BJ (cell line): ENCODE results near the gene MDH1. TPM values are rescaled to one million over a fixed set of nuclear protein-coding genes. Genes with fewer than 3 reads are reported as not detected.
A peak's percentile ranks its signal among the peaks of the same experiment; 100 is the strongest.
"Not testable (repeated sequence)": the region's sequence is repeated elsewhere in the genome, so short reads cannot be mapped to it uniquely, and the experiment has no call there.

ENCODE experiments used
- CTCF ChIA-PET: fragments of 350-600 bp; formaldehyde crosslinking; extraction: SDS; loops from one replicate; lab custom pipeline; 2021; ENCODE audit warnings: antibody characterized with exemption, inconsistent platforms; lab: Yijun Ruan, JAX
- POLR2A ChIA-PET: fragments of 300-600 bp; sonication (Branson Sonifier 250); formaldehyde crosslinking; extraction: SDS; loops from one replicate; lab custom pipeline; 2021; ENCODE audit warnings: antibody characterized with exemption; lab: Charles Lee
- DNase-seq: peaks from one replicate; pipeline ENCODE4 v3.0.0-alpha.2; 2011; ENCODE audit warnings: low read depth
- H3K27me3 ChIP-seq: 2 replicates; pipeline ENCODE4 v1.6.0; 2011; ENCODE audit warnings: low read length; ENCODE audit not compliant: control insufficient read depth, insufficient read depth
- H3K36me3 ChIP-seq: 2 replicates; pipeline ENCODE4 v1.5.1; 2011; ENCODE audit warnings: low read length; ENCODE audit not compliant: control insufficient read depth, insufficient read depth
- H3K4me3 ChIP-seq: 2 replicates; pipeline ENCODE4 v1.5.1; 2011; ENCODE audit warnings: low read depth, mild to moderate bottlenecking, control low read depth, low read length
- polyA plus RNA-seq: library from polyadenylated mRNA; depleted of rRNA; stranded (reverse); fragments of >200 nt; gene quantifications from 2 replicates; pipeline ENCODE4 v1.2.3, GENCODE V29; 2011
- TF ChIP-seq, protein P1 (sequence below): IDR thresholded peaks from 2 replicates; pipeline ENCODE4 v1.5.1; 2011; ENCODE audit warnings: low read depth, mild to moderate bottlenecking, control low read depth, inconsistent platforms, low read length, moderate library complexity; ENCODE audit not compliant: insufficient read depth

MDH1 gene
- polyA plus RNA-seq, 1 experiment: 166 TPM

DNA sequence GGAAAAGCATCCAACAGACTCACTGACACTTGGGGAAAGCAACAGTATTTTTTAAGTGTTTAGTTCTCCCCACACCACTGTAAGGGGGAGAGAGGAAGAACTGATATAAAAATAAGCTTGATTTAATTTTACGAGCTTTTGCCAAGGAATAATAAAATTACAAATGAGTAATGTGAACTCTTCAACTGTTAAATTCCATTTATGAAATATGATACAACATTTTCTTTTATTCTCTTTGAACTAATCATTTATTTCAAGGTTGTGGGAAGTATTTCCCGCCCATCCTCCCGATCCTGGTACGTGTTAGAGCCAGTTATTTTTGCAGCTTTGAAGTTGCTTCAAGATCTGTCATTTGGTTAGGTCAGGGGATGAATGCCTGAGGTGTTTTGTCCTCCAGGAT lies 35.7 kb upstream of the MDH1 start:
- ChIA-PET POLR2A (no interaction called here), CTCF (no interaction called here)
- no peak overlapping the region for H3K4me3 ChIP-seq
- TF ChIP-seq, protein P1, sequence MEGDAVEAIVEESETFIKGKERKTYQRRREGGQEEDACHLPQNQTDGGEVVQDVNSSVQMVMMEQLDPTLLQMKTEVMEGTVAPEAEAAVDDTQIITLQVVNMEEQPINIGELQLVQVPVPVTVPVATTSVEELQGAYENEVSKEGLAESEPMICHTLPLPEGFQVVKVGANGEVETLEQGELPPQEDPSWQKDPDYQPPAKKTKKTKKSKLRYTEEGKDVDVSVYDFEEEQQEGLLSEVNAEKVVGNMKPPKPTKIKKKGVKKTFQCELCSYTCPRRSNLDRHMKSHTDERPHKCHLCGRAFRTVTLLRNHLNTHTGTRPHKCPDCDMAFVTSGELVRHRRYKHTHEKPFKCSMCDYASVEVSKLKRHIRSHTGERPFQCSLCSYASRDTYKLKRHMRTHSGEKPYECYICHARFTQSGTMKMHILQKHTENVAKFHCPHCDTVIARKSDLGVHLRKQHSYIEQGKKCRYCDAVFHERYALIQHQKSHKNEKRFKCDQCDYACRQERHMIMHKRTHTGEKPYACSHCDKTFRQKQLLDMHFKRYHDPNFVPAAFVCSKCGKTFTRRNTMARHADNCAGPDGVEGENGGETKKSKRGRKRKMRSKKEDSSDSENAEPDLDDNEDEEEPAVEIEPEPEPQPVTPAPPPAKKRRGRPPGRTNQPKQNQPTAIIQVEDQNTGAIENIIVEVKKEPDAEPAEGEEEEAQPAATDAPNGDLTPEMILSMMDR: no peak
- H3K36me3 ChIP-seq: no peaks in the 10 kb centered on the region
- H3K27me3 ChIP-seq: no peaks in the 10 kb centered on the region
- DNase-seq: peak; percentile 20

DNA sequence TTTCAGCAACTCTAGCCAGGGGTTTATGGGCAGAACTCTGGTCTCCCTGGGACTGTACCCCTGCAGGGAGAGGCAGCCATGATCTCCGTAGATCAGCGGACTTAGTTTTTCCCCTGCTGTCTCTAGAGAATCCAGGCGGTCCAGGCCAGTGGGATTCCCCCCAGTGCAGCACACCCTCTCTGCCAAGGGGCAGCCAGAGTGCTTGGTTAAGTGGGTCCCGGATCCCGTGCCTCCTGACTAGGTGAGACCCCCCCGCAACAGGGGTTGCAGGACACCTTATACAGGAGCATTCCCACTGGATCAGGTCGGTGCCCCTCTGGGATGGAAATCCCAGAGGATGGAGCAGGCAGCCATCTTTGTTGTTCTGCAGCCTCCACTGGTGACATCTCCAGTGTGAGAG lies 33.5 kb upstream of the MDH1 start:
- TF ChIP-seq, protein P1: no peak
- ChIA-PET CTCF (no interaction called here), POLR2A (no interaction called here)
- Histone ChIP-seq H3K36me3 (no peaks in the 10 kb centered on the region), H3K4me3 (no peak overlapping the region), H3K27me3 (no peaks in the 10 kb centered on the region)
- no peak for DNase-seq

DNA sequence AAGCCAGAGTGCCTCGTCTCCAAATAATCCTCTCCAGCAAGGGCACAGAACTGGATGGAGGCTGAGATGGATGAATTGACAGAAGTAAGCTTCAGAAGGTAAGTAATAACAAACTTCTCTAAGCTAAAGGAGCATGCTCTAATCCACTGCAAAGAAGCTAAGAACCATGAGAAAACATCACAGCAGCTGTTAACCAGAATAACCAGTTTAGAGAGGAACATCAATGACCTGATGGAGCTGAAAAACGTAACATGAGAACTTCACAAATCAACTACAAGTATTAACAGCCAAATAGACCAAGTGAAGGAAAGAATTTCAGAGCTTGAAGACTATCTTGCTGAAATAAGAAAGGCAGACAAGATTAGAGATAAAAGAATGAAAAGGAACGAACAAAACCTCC lies 32.8 kb upstream of the MDH1 start:
- Histone ChIP-seq H3K36me3 (no peaks in the 10 kb centered on the region), H3K4me3 (no peak overlapping the region), H3K27me3 (no peaks in the 10 kb centered on the region)
- no peak for DNase-seq
- ChIA-PET POLR2A (no interaction called here), CTCF (no interaction called here)
- TF ChIP-seq, protein P1: no peak

DNA sequence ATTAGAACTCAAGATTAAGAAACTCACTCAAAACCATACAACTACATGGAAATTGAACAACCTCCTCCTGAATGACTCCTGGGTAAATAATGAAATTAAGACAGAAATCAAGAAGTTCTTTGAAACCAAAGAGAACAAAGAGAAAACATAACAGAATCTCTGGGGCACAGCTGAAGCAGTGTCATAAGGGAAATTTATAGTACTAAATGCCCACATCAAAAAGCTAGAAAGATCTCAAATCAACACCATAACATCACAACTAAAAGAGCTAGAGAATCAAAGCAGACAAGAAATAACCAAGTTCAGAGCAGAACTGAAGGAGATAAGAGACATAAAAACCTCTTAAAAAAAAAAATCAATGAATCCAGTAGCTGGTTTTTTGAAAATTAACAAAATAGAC lies 30.9 kb upstream of the MDH1 start:
- H3K36me3 ChIP-seq, DNase-seq, POLR2A ChIA-PET, H3K4me3 ChIP-seq, H3K27me3 ChIP-seq, CTCF ChIA-PET: not testable (repeated sequence)

DNA sequence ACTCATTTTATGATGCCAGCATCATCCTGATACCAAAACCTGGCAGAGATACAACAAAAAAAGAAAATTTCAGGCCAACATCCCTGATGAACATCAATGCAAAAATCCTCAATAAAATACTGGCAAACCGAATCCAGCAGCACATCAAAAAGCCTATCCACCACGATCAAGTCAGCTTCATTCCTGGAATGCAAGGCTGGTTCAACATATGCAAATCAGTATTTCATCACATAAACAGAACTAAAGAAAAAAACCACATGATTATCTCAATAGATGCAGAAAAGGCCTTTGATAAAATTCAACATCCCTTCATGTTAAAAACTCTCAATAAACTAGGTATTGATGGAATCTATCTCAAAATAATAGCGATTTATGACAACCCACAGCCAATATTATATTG lies 29.8 kb upstream of the MDH1 start:
- DNase-seq, H3K4me3 ChIP-seq, CTCF ChIA-PET, H3K36me3 ChIP-seq, POLR2A ChIA-PET, H3K27me3 ChIP-seq: not testable (repeated sequence)

DNA sequence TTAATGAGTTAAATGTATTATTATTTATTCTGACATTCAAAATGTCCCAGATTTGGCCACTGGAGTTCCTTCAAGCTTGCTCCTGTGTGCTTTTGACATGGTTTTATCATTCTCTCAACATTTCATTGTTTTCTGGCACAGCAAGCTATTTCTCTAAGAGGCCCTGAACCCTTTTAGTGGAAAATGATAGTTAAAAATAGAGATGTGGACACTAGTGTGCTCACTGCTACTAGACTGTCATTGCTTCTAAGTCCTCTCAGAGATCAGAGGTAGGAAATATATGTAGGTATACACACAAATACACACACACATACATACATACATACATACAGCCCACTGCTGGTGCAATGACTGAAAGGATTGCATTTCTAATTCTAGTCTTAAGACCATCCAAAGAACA lies 26.0 kb upstream of the MDH1 start:
- CTCF ChIA-PET: no interaction called here
- no peak for DNase-seq
- Histone ChIP-seq H3K27me3 (no peaks in the 10 kb centered on the region), H3K4me3 (no peak overlapping the region), H3K36me3 (no peaks in the 10 kb centered on the region)
- TF ChIP-seq, protein P1: no peak
- POLR2A ChIA-PET: no interaction called here
